Ovary (tissue), 3 donors: Measurements from ENCODE around the gene USP48.

Experiments
- POLR2A ChIP-seq: fragments of 450-650 bp; IDR thresholded peaks from one replicate; pipeline ENCODE4 v1.6.1; 2017; ENCODE audit warnings: antibody characterized with exemption, mild to moderate bottlenecking, moderate library complexity
- TF ChIP-seq, protein P1 (sequence below), 3 donors: fragments of 450-650 bp in 2 of 3; fragments of 200-600 bp in 1 of 3; IDR thresholded peaks; one replicate each; pipeline versions ENCODE4 v1.5.1 to v1.8.0; 2016 to 2022; ENCODE audit warnings: antibody characterized with exemption in 3 of 3, mild to moderate bottlenecking in 1 of 3
- donor health status: DM: no; HTN: no; CAD: no.

DNA sequence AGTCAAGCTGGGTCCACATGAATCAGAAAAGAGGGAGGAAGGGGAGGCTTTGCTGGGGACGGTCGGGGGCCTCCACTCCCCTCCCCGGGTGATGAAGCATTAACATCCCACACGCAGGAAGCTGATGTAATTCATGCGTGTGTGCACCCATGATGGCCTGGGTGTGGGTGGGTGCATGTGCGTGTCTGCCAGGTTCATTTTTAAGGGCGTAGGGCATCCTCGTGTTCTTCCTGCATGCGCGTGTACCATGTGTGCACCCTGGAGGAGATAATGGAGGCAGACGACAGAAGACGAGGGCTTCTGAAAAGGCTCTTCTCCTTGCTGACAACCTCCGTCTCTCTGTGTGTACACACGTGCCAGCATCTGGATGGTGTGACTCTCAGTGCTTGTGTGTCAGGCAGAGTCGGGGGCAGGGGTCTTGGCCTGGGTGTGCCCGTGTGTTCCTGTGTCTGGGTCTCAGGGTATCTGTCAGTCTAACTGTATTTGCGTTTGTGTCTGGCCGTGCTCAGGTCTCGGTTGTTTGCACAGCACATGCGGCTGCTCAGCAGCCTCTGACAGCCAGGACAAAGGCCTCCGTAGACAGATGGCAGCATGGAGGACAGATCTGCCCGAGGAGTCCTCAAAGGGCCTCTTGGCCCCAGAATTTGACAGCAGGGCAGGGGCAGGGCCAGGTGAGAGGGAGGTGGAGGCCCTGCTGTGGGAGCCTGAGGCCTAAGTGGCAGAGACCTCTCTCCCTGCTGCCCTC lies 116.2 kb downstream of the USP48 start:
- TF ChIP-seq, protein P1, sequence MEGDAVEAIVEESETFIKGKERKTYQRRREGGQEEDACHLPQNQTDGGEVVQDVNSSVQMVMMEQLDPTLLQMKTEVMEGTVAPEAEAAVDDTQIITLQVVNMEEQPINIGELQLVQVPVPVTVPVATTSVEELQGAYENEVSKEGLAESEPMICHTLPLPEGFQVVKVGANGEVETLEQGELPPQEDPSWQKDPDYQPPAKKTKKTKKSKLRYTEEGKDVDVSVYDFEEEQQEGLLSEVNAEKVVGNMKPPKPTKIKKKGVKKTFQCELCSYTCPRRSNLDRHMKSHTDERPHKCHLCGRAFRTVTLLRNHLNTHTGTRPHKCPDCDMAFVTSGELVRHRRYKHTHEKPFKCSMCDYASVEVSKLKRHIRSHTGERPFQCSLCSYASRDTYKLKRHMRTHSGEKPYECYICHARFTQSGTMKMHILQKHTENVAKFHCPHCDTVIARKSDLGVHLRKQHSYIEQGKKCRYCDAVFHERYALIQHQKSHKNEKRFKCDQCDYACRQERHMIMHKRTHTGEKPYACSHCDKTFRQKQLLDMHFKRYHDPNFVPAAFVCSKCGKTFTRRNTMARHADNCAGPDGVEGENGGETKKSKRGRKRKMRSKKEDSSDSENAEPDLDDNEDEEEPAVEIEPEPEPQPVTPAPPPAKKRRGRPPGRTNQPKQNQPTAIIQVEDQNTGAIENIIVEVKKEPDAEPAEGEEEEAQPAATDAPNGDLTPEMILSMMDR (IDR thresholded peaks at IDR 0.05) = no peak
- no peak for TF ChIP-seq POLR2A
